GM18870 (cell line): ENCODE data around the gene CSF1R.

Experiments
- ATAC-seq: cut with Tn5 transposase; IDR thresholded peaks from one replicate; pipeline ENCODE4 v1.9.1; 2021; ENCODE audit warnings: moderate library complexity; ENCODE audit not compliant: unreplicated experiment

Gene CSF1R

GRCh38 chr5:150073677-150074076, 12.7 kb downstream of the CSF1R start:
- ATAC-seq: no peak

DNA sequence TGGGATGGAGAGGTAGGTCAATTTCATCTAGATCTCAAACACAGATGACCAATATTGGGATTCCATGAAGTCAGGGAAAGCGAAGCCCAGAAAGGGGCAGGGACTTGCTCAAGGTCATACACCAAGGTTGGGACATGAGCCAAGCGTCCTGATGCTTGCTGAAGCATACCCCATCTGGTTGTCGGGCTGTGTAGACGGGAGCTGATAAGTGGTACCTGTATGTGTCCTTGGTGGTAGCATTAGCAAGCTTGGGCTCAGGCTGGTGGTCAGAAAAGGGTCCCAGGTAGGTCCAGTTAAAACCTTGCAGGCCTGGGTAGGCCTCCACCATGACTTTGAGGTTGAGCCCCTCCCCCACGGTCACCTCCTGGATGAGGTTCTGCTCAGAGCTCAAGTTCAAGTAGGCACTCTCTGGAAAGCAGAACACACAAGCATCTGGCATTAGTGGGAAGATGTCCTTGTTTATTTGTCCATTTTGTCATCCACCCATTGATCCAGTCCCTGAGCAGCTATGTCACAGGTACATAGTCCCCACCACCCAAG, 13.2 kb downstream of the CSF1R start:
- no peak for ATAC-seq

DNA sequence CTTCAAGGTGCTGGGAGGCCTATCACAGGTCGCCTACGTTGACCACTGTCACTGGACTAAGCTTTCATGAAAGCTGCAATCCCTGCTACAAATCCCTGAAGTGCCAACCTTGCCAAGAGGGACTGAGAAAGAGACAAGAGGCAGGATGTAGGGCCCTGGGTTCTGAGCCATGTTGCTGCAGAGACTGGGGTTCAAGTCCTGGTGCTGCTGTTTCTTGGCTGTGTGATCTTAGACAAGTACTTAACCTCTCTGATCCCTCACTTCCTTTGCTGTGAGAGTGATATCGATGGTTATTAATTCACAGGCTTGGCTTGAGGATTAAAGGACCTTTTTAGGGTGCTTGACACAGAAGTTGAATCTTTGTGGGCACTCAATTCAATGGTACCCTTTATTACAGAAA, 15.5 kb downstream of the CSF1R start:
- ATAC-seq: no peak

DNA sequence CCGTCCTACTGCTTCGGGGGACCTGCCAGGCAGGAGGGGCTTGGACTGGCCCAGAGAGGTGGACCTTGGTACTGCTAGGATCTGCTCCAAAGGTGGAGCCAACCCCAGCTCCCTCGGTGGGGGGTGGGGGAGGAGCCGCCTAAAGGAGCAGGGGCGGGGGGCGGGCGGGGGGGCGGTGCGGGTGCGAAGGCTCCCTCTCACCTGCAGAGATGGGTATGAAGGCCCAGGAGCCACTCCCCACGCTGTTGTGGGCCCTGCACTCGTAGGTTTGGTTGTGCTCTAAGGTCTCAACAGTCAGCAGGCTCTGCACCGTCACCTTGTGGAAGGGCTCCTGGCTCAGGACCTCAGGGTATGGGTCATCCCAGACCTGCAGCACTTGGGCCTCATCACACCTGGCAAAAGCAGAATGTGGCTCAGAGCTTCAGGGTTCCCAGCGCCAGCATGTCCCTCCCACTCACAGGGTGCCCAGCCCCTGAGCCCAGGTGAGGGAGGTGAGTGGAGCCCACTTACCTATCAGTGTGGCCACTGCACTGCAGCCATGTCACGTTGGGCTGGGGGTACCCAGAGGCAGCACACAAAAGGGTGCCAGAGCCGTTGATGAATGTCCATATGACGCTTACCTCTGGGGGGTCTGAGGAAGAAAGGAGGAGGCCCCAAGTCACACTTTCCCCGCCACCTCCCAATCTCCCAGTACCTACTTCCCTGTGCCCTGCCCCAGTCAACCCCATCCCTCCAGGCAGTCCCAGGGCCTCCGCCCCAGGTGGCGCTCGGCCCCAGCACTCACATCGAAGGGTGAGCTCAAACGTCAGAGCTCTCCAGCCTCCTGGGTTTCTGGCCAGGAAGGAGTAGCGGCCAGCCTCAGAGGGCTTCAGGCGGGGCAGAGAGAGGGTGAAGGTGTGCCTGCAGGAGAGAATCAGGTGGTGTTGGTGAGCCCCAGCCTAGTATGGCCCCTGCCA, 16.4 kb downstream of the CSF1R start:
- no peak for ATAC-seq

- ATAC-seq: no peak
Observed at GRCh38 chr5:150068961-150069645, 17.3 kb downstream of the CSF1R start.

DNA sequence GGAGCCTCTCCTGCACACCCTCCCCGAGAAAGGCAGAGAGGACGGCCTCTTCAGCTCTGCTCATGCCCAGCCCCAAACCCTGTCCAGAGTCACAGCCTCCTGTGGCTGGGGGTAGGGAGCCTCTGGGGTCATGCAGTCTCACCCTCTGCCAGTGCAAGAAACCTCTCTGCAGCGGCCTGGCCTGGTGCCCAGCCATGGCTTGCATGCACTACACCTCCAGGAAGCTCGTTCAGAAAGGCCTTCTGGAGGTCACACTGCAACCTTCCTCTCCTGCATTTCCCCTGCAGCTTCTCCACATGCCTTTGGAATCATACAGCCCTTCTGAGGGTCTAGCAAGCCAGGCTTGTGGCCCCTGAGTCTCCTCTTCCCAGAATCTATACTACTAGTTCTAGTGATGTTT, 17.9 kb downstream of the CSF1R start:
- no peak for ATAC-seq

DNA sequence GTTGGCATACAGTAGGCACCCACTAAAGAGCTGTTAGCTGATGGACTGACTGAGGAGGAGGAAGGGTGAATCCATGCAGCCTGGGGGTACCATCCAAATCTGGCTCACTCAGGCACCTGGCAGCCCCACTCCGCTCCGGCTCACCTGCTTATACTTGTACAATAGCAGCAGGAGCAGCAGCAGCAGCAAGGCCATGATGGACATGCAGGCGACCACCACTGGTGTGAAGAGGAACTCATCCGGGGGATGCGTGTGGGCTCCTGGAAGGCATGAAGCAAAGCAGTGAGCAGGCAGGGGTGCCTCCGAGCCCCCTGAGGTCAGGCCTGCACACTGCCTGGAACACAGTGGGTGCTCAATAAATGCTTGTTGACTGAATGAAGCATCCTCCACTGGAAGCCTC, 18.3 kb downstream of the CSF1R start:
- ATAC-seq: no peak

DNA sequence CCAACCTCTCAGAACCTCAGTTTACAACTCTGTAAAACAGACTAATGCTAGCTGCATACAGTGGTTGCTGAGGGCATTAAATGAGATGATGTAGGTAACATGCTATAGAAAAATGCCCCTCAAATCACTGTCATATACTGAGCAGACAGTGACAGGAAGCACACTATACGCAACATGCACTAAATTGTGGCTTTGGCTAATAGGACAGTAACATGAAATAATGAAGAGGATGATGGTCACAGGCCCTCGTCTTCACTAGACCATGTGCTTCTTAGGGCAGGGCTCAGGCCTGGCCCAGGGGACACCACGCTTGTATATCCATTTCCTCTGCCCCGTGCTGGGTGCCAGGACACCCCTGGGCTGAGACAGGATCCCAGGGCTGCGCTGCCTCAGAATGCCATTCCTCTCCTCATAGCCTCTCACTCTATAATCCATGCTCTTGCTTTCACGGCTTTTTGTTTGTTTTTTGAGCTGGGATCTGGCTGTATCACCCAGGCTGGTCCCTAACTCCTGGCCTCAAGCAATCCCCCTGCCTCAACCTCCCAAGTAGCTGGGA, 18.9 kb downstream of the CSF1R start:
- peak; percentile 17 for ATAC-seq

- ATAC-seq: peak; percentile 57
Observed at GRCh38 chr5:150066901-150067396, 19.4 kb downstream of the CSF1R start.

DNA sequence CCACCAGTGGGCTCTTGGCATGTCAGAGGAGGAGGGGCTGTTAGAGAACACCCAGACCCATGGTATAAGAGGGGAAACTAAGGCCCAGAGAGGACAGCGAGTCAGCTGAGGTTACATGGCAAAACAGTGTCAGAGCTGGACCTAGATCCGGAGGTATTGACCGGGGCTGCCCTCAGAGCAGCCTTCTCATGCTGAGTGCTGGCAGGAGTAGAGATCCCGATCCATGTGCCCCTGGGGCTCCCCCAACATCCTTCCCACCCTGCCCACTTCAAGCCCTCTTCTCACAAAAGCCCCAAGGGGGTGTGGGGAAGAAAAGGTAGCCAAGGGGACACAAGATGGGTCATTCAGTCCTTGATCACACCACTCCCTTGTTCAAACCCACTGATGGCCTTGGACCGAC, 19.9 kb downstream of the CSF1R start:
- ATAC-seq: no peak

DNA sequence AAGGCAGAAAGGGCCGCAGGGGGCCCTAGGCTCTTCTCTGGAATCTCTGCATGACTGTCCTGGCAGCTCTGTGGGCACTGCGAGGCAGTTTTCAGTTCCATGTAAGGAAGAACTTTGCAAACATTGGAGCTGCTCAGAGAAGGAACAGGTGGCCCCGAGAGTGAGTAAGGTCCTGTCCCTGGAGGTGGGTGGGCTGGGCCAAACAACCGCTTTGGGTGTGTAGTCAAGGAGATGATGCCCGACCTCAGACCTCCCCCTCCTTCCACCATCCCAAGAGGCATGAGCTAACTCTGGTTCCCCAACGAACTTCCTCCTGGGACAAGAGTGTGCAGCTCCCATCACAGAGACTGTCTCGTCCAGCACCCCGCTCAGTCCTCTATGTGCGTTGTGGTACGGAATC, 20.5 kb downstream of the CSF1R start:
- ATAC-seq: no peak

GRCh38 chr5:150065346-150065745, 21.0 kb downstream of the CSF1R start:
- no peak for ATAC-seq

DNA sequence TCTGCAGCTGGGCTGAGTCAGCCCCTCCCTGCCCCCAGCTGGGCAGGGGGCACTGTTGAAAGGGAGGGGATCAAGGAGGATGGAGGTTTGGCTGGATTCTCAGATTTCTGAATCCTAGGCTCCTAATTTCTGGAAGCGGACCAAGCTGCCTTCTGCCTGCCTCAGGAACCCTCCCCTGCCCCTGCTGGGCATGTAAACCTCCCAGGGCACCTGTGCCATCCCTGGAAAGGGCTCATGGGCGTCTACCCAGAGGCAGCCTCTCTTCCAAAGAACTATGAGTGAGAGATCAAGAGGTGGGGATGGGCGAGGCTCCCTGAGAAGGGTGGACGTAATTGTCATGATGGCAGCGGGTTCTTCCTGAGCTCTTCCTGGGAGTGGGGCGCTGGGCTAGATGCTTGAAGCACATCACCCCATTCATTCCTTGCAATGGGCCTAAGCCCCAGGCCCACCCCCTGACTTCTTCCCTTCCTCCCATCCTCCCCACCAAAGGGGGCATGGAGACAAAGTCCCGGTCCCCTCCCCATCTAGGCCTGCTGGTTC, 21.6 kb downstream of the CSF1R start:
- no peak for ATAC-seq

DNA sequence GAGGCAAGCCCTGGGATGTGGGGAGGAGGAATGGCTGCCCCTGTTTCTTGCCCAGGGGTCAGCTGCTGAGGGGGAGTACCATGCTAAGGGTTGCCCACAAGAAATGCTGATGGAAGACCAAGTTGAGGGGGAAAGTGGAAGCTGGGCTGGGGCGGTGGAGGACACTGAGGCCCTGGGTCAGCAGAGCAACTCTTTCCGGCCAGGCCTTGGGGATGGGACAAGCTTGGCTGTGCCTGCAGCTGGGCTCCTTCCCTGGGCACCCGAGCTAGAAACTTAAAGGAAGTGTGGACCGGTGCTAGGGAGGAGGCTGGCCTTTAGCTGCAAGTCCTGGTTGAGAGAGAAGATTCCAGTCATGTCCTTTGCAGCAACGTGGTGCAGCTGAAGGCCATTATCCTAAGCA, 22.7 kb downstream of the CSF1R start:
- no peak for ATAC-seq

DNA sequence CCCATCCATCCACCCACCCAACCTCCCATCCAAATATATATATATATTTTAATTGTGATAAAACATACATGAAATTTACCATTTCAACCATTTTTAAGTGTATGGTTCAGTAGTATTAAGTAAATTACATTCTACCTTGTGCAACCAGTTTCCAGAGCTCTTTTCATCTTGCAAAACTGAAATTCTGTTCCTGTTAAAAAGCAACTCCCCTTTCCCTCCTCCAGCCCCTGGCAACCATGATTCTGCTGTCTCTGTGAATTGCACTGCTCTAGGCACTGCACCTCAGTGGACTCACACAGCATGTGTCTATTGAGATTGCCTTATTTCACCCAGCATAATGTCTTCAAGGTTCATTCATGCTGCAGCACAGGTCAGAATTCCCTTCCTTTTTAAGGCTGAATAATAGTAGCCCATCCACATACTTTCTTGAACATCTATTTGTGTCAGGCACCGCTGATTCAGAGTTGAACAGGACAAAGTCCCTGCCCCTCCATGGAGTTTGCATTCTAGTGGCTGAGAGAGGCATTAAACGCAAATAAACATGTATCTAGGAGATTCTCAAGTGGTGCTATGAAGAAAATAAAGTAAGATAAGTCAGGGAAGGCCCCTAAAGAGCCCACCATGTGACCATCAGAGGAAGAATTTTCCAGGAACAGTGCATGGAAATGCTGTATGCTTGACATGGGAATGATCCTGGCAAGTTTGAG, 24.0 kb downstream of the CSF1R start:
- ATAC-seq: no peak

DNA sequence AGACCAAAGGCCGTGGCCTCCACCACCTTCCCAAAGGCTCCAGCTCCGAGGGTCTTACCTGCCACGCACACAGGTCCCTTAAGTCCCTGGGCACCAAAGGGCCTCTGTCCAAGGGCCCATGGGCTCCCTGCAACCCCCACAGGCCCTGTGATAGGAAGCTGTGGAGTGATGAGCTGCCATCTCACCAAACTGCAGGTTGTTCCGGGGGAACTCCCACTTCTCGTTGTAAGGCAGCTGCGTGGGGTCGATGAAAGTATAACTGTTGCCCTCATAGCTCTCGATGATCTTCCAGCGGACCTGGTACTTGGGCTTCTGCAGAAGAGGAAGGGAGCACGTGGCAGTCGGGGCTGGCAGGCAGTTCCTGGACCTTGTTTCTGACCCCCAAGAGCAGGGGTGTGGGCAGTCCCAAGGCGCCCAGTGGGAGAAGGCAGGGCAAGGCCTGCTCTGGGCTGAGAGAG, 24.8 kb downstream of the CSF1R start:
- ATAC-seq: no peak

DNA sequence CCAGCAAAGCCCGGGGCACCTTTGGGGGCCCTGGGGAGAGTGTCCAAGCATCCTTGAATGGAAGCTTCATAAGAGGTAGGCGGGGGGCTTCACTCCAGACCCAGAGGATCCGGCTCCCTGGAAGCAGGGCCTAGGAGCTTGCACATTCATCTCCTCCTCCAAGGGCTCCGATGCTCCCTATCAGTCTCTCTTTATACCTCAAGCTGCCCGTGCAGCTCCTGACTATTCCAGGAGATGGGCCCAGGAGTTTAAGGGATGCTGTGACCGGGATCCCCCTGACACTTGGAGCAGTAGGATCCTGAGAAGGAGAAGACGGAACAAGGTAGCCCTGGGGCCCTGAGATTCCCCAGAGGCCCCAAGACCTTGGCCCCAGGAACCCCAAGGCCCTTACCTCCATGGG, 25.9 kb downstream of the CSF1R start:
- no peak for ATAC-seq

GRCh38 chr5:150059623-150060022, 26.7 kb downstream of the CSF1R start:
- ATAC-seq: no peak

DNA sequence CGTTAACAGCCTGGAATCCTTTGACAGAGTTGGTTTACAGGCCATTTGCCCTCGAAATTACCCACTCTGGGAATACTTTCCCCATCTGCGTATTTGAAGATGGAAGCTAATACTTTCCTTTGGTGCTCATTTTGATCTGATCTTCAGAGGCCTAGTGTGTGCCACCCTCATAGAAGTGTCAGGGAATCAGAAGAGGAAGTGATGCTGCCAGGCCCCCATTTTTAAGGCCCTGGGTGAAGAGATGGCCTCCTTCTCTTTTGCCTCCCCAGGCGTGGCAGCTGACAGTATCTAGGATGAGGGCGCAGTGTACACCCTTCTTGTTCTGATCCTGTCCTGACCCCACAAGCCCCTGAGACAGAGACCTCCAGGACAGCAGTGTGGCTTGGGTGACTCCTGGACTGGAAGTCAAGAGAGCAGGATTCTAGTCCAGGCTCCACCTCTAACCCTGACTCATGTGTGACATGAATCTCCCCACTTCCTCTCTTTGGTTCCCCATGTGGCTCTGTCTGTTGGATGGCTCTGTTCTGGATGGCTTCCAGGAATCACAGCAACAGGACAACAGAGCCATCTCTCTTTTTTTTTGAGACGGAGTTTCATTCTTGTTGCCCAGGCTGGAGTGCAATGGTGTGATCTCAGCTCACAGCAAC, 27.8 kb downstream of the CSF1R start:
- ATAC-seq: no peak

- ATAC-seq: no peak
Observed at GRCh38 chr5:150057996-150058395, 28.4 kb downstream of the CSF1R start.
